Measurements from ENCODE around the gene PLXDC2. TPM values are rescaled to one million over a fixed set of nuclear protein-coding genes. Genes with fewer than 3 reads are reported as not detected.
A peak's percentile ranks its signal among the peaks of the same experiment; 100 is the strongest.

The PLXDC2 gene
- total RNA-seq, 1 donor from 2014 or later: 143 TPM

DNA sequence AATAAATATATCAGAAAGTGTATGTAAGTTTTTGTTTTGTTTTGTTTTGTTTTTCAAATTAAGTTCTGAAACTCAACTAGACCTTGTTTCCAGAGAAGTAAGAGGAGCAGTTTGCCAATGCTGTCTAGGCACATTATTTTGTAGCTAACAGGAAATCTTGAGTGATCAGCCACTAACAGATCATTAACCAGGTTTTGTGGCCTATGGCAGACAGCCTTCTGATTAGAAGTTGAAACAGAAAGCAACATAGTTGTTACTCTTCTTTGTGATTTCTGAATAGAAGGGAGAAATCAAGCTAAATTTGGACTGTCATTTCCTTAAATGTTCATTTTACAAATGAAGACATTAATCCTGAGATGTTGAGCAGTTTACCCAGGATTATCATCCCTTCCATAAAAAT lies 142.6 kb downstream of the PLXDC2 start:
- intact Hi-C loops (cut with DNase I): no loop called here
- no peaks in the 10 kb centered on the region for H3K9me3 ChIP-seq
- no peaks in the 10 kb centered on the region for H3K36me3 ChIP-seq
- H3K4me1 ChIP-seq: peaks cover 15% of the 10 kb centered on the region
- no peaks in the 10 kb centered on the region for H3K27me3 ChIP-seq (ENCODE audit: low read depth)
- TF ChIP-seq, protein P1, sequence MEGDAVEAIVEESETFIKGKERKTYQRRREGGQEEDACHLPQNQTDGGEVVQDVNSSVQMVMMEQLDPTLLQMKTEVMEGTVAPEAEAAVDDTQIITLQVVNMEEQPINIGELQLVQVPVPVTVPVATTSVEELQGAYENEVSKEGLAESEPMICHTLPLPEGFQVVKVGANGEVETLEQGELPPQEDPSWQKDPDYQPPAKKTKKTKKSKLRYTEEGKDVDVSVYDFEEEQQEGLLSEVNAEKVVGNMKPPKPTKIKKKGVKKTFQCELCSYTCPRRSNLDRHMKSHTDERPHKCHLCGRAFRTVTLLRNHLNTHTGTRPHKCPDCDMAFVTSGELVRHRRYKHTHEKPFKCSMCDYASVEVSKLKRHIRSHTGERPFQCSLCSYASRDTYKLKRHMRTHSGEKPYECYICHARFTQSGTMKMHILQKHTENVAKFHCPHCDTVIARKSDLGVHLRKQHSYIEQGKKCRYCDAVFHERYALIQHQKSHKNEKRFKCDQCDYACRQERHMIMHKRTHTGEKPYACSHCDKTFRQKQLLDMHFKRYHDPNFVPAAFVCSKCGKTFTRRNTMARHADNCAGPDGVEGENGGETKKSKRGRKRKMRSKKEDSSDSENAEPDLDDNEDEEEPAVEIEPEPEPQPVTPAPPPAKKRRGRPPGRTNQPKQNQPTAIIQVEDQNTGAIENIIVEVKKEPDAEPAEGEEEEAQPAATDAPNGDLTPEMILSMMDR (IDR thresholded peaks at IDR 0.05): no peak
- DNase-seq (no peak), ATAC-seq (no peak)
- peak overlapping the region; percentile 0 for H3K27ac ChIP-seq
- no peak overlapping the region for H3K4me3 ChIP-seq

DNA sequence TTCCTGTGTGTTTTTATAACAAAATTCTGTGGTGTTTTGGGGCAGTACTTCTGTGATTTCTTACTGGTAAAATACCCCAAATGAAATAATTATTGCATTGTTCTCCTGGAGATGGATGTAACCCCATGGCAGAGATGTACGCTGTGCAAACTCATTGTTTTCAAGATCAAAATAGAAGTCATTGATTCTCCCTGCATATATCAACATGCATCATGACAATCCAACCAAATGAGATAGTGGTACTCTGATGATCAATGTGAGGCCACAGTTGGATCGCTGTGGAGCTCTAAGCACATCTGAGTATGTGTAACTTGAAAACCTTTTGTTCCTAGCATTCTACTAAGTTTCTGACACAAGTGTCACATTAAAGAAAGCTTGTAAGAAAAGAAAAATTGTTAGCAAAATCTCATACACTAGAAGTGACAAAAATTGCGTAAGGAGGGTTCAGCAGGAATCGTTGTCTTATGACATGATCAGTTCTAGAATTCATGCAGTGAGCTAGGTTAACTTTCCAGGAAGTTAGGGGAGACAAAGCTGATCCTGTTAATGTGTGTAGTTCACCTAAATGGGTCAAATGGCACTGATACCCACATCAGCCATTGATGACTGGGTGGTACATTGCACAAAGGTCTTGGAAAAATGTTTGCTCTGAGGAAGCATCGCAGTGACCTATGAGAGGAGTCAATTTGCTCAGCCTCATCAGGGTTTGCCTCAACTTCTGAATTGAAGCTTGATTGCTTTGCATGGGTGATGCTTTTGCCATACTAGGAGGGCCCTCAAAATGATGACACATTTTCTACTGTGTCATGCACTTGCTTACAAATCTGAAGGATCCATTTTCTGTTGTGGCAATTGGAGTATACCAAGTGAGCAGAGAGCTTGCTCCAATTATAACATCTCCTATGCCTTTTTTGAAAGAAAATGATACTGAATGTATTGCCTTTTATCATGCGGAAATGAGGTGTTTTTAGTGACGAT lies 145.1 kb downstream of the PLXDC2 start:
- DNase-seq: no peak
- H3K27me3 ChIP-seq (ENCODE audit: low read depth): no peaks in the 10 kb centered on the region
- peak; percentile 44 to 46 for ATAC-seq
- no peaks in the 10 kb centered on the region for H3K36me3 ChIP-seq
- intact Hi-C loops (cut with DNase I): no loop called here
- TF ChIP-seq, protein P1 (IDR thresholded peaks at IDR 0.05): no peak
- H3K9me3 ChIP-seq: no peaks in the 10 kb centered on the region
- peaks cover 15% of the 10 kb centered on the region for H3K4me1 ChIP-seq
- no peak overlapping the region for H3K27ac ChIP-seq
- H3K4me3 ChIP-seq: no peak overlapping the region

DNA sequence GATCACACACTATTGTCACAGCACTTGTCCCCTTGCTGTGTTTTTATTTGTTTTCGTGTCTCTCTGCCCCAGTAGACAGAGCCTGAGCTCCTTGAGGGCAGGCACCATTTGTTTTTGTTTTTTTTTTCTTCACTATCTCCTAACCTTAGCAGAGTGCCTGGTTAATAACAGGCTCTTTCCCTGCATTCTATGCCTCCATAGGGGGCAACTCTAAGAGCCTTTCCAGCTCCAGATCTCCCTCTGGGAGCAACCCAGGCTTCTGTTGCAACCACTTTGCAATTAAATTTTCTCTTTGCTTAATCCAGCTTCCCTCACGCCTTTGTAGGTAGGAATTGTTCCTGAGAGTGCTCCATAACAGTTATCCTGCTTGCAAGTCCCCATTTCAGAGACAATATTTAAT lies 148.4 kb downstream of the PLXDC2 start:
- Histone ChIP-seq H3K27me3 (ENCODE audit: low read depth) (no peaks in the 10 kb centered on the region), H3K27ac (no peak overlapping the region), H3K4me1 (peaks cover 28% of the 10 kb centered on the region), H3K36me3 (no peaks in the 10 kb centered on the region), H3K9me3 (no peaks in the 10 kb centered on the region), H3K4me3 (no peak overlapping the region)
- DNase-seq (no peak), ATAC-seq (no peak)
- intact Hi-C loops (cut with DNase I): no loop called here
- TF ChIP-seq, protein P1 (IDR thresholded peaks at IDR 0.05): no peak

DNA sequence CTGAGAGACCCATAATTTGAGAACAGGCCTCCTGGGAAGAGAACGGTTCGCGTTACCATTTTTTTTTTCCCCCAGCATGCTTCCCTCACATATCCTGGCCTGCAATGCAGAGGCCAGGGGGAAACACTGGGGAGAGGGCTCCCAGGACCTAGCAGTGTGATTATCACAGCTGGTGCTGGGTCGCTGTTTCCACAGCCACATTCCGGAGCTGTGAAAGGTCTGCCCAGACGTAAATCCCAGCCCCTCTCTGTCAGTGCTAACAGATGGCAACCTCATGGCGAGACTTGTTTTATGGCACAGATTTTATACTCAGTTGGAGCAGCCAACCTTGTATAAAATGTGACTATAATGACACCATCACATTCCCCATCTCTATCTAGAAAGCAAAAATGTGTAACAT lies 150.5 kb downstream of the PLXDC2 start:
- H3K27me3 ChIP-seq (ENCODE audit: low read depth): no peaks in the 10 kb centered on the region
- H3K4me3 ChIP-seq: no peak overlapping the region
- intact Hi-C loops (cut with DNase I): no loop called here
- no peaks in the 10 kb centered on the region for H3K9me3 ChIP-seq
- TF ChIP-seq, protein P1 (IDR thresholded peaks at IDR 0.05): no peak
- no peaks in the 10 kb centered on the region for H3K36me3 ChIP-seq
- no peak for ATAC-seq
- H3K27ac ChIP-seq: no peak overlapping the region
- no peak for DNase-seq
- H3K4me1 ChIP-seq: peaks cover 19% of the 10 kb centered on the region

DNA sequence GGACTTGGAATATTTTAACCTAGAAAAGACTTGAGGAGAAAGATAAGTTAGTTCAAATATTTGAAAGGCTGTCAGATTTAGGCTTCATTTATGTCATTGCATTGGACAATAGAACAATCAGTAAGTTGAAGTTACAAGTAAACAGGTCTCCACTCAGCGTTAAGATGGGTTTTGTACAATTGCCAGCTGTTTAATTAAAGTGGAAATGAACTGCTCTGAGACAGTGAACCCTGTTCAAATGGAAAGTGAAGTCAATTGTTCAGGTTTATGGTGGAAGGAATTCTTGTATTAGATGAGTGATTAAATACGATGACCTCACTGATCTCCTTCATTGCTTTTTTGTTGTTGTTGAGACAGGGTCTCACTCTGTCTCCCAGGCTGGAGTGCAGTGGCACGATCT lies 151.7 kb downstream of the PLXDC2 start:
- DNase-seq (no peak), ATAC-seq (no peak)
- H3K9me3 ChIP-seq: no peaks in the 10 kb centered on the region
- TF ChIP-seq, protein P1 (IDR thresholded peaks at IDR 0.05): no peak
- H3K27ac ChIP-seq: no peak overlapping the region
- intact Hi-C loops (cut with DNase I): no loop called here
- no peaks in the 10 kb centered on the region for H3K27me3 ChIP-seq (ENCODE audit: low read depth)
- peaks cover 19% of the 10 kb centered on the region for H3K4me1 ChIP-seq
- no peak overlapping the region for H3K4me3 ChIP-seq
- no peaks in the 10 kb centered on the region for H3K36me3 ChIP-seq

Measured in lower lobe of right lung (tissue), 2 donors.